ENCODE results near the gene COX7A2. TPM values are rescaled to one million over a fixed set of nuclear protein-coding genes. Genes with fewer than 3 reads are reported as not detected.

Gene COX7A2
- total and polyA plus RNA-seq, 10 donors, result 158 to 535 (median 223) TPM

GRCh38 chr6:75199889-75200288 lies 43.7 kb downstream of the COX7A2 start:
- intact Hi-C loops (cut with DNase I; ENCODE audit: low total_unique reads), result loop anchor here (10.0 kb wide), 1 partner anchor 1345 kb away; no protein-coding TSS in a partner anchor
- Histone ChIP-seq H3K4me1 (peaks cover 2 to 37% (median 22%) of the 10 kb centered on the region in 6 donors), H3K4me3 (no peak overlapping the region), H3K27ac (no peak overlapping the region), H3K36me3 (no peaks in the 10 kb centered on the region), H3K9me3 (no peaks in the 10 kb centered on the region), H3K27me3 (replicated peaks in 1 of 7) (peaks cover 7 to 71% (median 44%) of the 10 kb centered on the region in 7 donors)
- no peak for DNase-seq
- 75 to 91% (median 86%) methylated on average over 3 of the region's 3 CpGs for WGBS, 5 donors
- TF ChIP-seq CTCF (IDR thresholded peaks at IDR 0.05 in 8 of 11, conservative IDR thresholded peaks at IDR 0.05 in 3 of 11) (no peak), POLR2AphosphoS5 (IDR thresholded peaks at IDR 0.05) (no peak), POLR2A (IDR thresholded peaks at IDR 0.05) (no peak)

- TF ChIP-seq POLR2A (IDR thresholded peaks at IDR 0.05), result no peak
- no peak for TF ChIP-seq POLR2AphosphoS5 (IDR thresholded peaks at IDR 0.05)
- H3K27me3 ChIP-seq (replicated peaks in 1 of 7), result peaks cover 0 to 34% (median 12%) of the 10 kb centered on the region in 7 donors
- H3K4me1 ChIP-seq, result peaks cover 0 to 3% (median 0%) of the 10 kb centered on the region in 6 donors
- H3K36me3 ChIP-seq, result no peaks in the 10 kb centered on the region
- intact Hi-C loops (cut with DNase I; ENCODE audit: low total_unique reads), result no loop called here
- H3K9me3 ChIP-seq, result no peaks in the 10 kb centered on the region
- H3K27ac ChIP-seq, result no peak overlapping the region
- no peak overlapping the region for H3K4me3 ChIP-seq
- 39 to 71% (median 46%) methylated on average over 2 of the region's 2 CpGs for WGBS, 5 donors
- no peak for DNase-seq
Measured at GRCh38 chr6:75196081-75196687, 47.4 kb downstream of the COX7A2 start.

GRCh38 chr6:75188221-75188925 lies 55.2 kb downstream of the COX7A2 start:
- 44 to 80% (median 62%) methylated on average over 3 of the region's 3 CpGs for WGBS, 5 donors

More at GRCh38 chr6:75188221-75188925, 55.2 kb downstream of the COX7A2 start:
- Histone ChIP-seq H3K4me3 (no peak overlapping the region), H3K9me3 (peaks cover 0 to 9% (median 6%) of the 10 kb centered on the region in 8 donors), H3K27ac (no peak overlapping the region), H3K36me3 (no peaks in the 10 kb centered on the region), H3K27me3 (replicated peaks in 1 of 7) (no peaks in the 10 kb centered on the region), H3K4me1 (no peaks in the 10 kb centered on the region)
- intact Hi-C loops (cut with DNase I; ENCODE audit: low total_unique reads), result no loop called here
- no peak for TF ChIP-seq POLR2A (IDR thresholded peaks at IDR 0.05)
- TF ChIP-seq CTCF (IDR thresholded peaks at IDR 0.05 in 8 of 11, conservative IDR thresholded peaks at IDR 0.05 in 3 of 11), result no peak
- no peak for TF ChIP-seq POLR2AphosphoS5 (IDR thresholded peaks at IDR 0.05)
- DNase-seq, result no peak

Other genes starting within 250 kb of the COX7A2 start
- gene COL12A1, start 37.7 kb downstream of the COX7A2 start, total RNA-seq, result 10 to 100 TPM; 20.4 to 32.6 (median 23.7) TPM
- gene COL12A1, start 37.7 kb downstream of the COX7A2 start, polyA plus RNA-seq, result 1 to 10 TPM; 2.5 to 7.1 (median 4.6) TPM
- gene TMEM30A, start 41.0 kb upstream of the COX7A2 start, total RNA-seq, result 100 to 1,000 TPM in 2 of 7 donors, 10 to 100 TPM in 5; 84.2 to 111 (median 93.1) TPM
- gene TMEM30A, start 41.0 kb upstream of the COX7A2 start, polyA plus RNA-seq, result 10 to 100 TPM; 19.9 to 22.8 (median 21.9) TPM
- under 1 TPM; 0.34 to 0.59 (median 0.43) TPM for gene FILIP1, start 250.0 kb upstream of the COX7A2 start, total RNA-seq
- under 1 TPM; 0.11 to 0.22 (median 0.17) TPM for gene FILIP1, start 250.0 kb upstream of the COX7A2 start, polyA plus RNA-seq

All from spleen (tissue), 11 donors.